OCI-LY7 (cell line): Measurements from ENCODE around the gene B3GALT6.

Source experiments
- CTCF ChIP-seq: fragments of 200-600 bp; sonication (generic); conservative IDR thresholded peaks from 2 replicates; pipeline ENCODE4 v1.5.1; 2014; ENCODE audit warnings: mild to moderate bottlenecking, antibody characterized with exemption, low read length, moderate library complexity, mixed read lengths
- EZH2phosphoT487 ChIP-seq: fragments of 200-600 bp; sonication (generic); IDR thresholded peaks from 2 replicates; pipeline ENCODE4 v1.6.1; 2018; ENCODE audit warnings: low read depth, borderline replicate concordance, mild to moderate bottlenecking, mixed run types, antibody characterized with exemption, low read length, moderate library complexity, mixed read lengths

- no peak for TF ChIP-seq CTCF
- TF ChIP-seq EZH2phosphoT487, result no peak
Observed at GRCh38 chr1:1236945-1237873, 5.2 kb downstream of the B3GALT6 start.
